ENCODE results near the gene TLE6. TPM values are rescaled to one million over a fixed set of nuclear protein-coding genes. Genes with fewer than 3 reads are reported as not detected.

The TLE6 gene
- total and polyA plus RNA-seq, 2 donors (not counting 3 experiments of a cell fraction or from before 2014, with no cell fraction given) = 1.6 to 1.9 TPM

GRCh38 chr19:3038214-3038613 lies 60.9 kb downstream of the TLE6 start:
- no peak overlapping the region for H2AFZ ChIP-seq (ENCODE audit: low read depth, low read length)
- ChIA-PET CTCF (interaction anchor here (1.0 to 1.2 kb wide), 4 partner anchors 8 to 88 kb away, joined by 3 read pairs; partner anchors contain the start of gene TLE2), POLR2A (no interaction called here)
- intact Hi-C loops (cut with micrococcal nuclease) (loop anchor here (5.0 kb wide), 1 partner anchor 801 kb away; the partner anchor contains the start of genes PLEKHJ1 and SF3A2), dilution Hi-C loops (cut with MboI; ENCODE audit: extremely low pct_ligation_motif_present, low sequenced_read_pairs) (no loop called here)
- H3K27ac ChIP-seq (ENCODE audit: insufficient read depth, low read depth, low read length) = no peak overlapping the region
- H3K4me1 ChIP-seq (ENCODE audit: control insufficient read depth, extremely low read depth, insufficient read depth, low read length) = peaks cover 12% of the 10 kb centered on the region
- H3K9ac ChIP-seq (replicated peaks; ENCODE audit: extremely low read depth, insufficient read depth, low read length) = no peak overlapping the region
- H4K20me1 ChIP-seq (replicated peaks; ENCODE audit: control insufficient read depth, extremely low read depth, insufficient read depth, low read length) = no peaks in the 10 kb centered on the region
- FAIRE-seq (no peak), DNase-seq (ENCODE audit: low read depth, low spot score) (no peak)
- H3K27me3 ChIP-seq (ENCODE audit: control insufficient read depth in 2 of 2, insufficient read depth in 2 of 2, low read length in 2 of 2) = no peaks in the 10 kb centered on the region
- H3K4me2 ChIP-seq (ENCODE audit: insufficient read depth, low read length) = no peak overlapping the region
- no TSS peak for BruUV-seq (replicated peaks)
- no peaks in the 10 kb centered on the region for H3K36me3 ChIP-seq (ENCODE audit: control insufficient read depth in 2 of 2, extremely low read depth in 1 of 2, insufficient read depth in 2 of 2, low read length in 2 of 2)
- TF ChIP-seq POLR2A (IDR thresholded peaks at IDR 0.05; ENCODE audit: low read depth, low read length) (no peak), EZH2 (IDR thresholded peaks at IDR 0.05; ENCODE audit: borderline replicate concordance, low read depth, low read length, severe bottlenecking) (no peak), CTCF (IDR thresholded peaks at IDR 0.05; ENCODE audit: extremely low read depth in 1 of 2, insufficient read depth in 1 of 2, low read depth in 1 of 2, low read length in 2 of 2) (no peak), JUN (IDR thresholded peaks at IDR 0.05; ENCODE audit: borderline replicate concordance, insufficient read depth, insufficient read length, low read depth) (no peak)
- H3K4me3 ChIP-seq (replicated peaks in 1 of 3; ENCODE audit: insufficient read depth in 1 of 3, low read depth in 1 of 3, low read length in 3 of 3) = no peak overlapping the region
- no peaks in the 10 kb centered on the region for H3K79me2 ChIP-seq (ENCODE audit: control insufficient read depth, insufficient read depth, low read length)
- H3K9me1 ChIP-seq (replicated peaks; ENCODE audit: control insufficient read depth, extremely low read depth, insufficient read depth, low read length) = no peaks in the 10 kb centered on the region
- H3K9me3 ChIP-seq (replicated peaks; ENCODE audit: control insufficient read depth, insufficient read depth, low read length) = no peaks in the 10 kb centered on the region

GRCh38 chr19:3039125-3039524 lies 61.8 kb downstream of the TLE6 start:
- Histone ChIP-seq H3K79me2 (ENCODE audit: control insufficient read depth, insufficient read depth, low read length) (no peaks in the 10 kb centered on the region), H4K20me1 (replicated peaks; ENCODE audit: control insufficient read depth, extremely low read depth, insufficient read depth, low read length) (no peaks in the 10 kb centered on the region), H3K27me3 (ENCODE audit: control insufficient read depth in 2 of 2, insufficient read depth in 2 of 2, low read length in 2 of 2) (no peaks in the 10 kb centered on the region), H3K4me1 (ENCODE audit: control insufficient read depth, extremely low read depth, insufficient read depth, low read length) (peaks cover 12% of the 10 kb centered on the region), H3K9ac (replicated peaks; ENCODE audit: extremely low read depth, insufficient read depth, low read length) (no peak overlapping the region), H3K27ac (ENCODE audit: insufficient read depth, low read depth, low read length) (no peak overlapping the region), H3K4me3 (replicated peaks in 1 of 3; ENCODE audit: insufficient read depth in 1 of 3, low read depth in 1 of 3, low read length in 3 of 3) (no peak overlapping the region), H3K4me2 (ENCODE audit: insufficient read depth, low read length) (no peak overlapping the region), H3K36me3 (ENCODE audit: control insufficient read depth in 2 of 2, extremely low read depth in 1 of 2, insufficient read depth in 2 of 2, low read length in 2 of 2) (no peaks in the 10 kb centered on the region), H3K9me1 (replicated peaks; ENCODE audit: control insufficient read depth, extremely low read depth, insufficient read depth, low read length) (no peaks in the 10 kb centered on the region), H3K9me3 (replicated peaks; ENCODE audit: control insufficient read depth, insufficient read depth, low read length) (no peaks in the 10 kb centered on the region), H2AFZ (ENCODE audit: low read depth, low read length) (no peak overlapping the region)
- FAIRE-seq (no peak), DNase-seq (ENCODE audit: low read depth, low spot score) (no peak)
- intact Hi-C loops (cut with micrococcal nuclease) = loop anchor here (5.0 kb wide), 1 partner anchor 802 kb away; the partner anchor contains the start of genes PLEKHJ1 and SF3A2
- dilution Hi-C loops (cut with MboI; ENCODE audit: extremely low pct_ligation_motif_present, low sequenced_read_pairs) = no loop called here
- BruUV-seq (replicated peaks) = no TSS peak
- TF ChIP-seq JUN (IDR thresholded peaks at IDR 0.05; ENCODE audit: borderline replicate concordance, insufficient read depth, insufficient read length, low read depth) (no peak), GATA2 (IDR thresholded peaks at IDR 0.05; ENCODE audit: insufficient read depth, insufficient read length, low read depth, low read length) (no peak), CTCF (IDR thresholded peaks at IDR 0.05; ENCODE audit: extremely low read depth in 1 of 2, insufficient read depth in 1 of 2, low read depth in 1 of 2, low read length in 2 of 2) (no peak), FOS (IDR thresholded peaks at IDR 0.05; ENCODE audit: borderline replicate concordance, insufficient read depth, low read length) (no peak), EZH2 (IDR thresholded peaks at IDR 0.05; ENCODE audit: borderline replicate concordance, low read depth, low read length, severe bottlenecking) (no peak), POLR2A (IDR thresholded peaks at IDR 0.05; ENCODE audit: low read depth, low read length) (no peak), MYC (IDR thresholded peaks at IDR 0.05; ENCODE audit: low read depth, low read length) (no peak), POLR2AphosphoS5 (IDR thresholded peaks at IDR 0.05; ENCODE audit: insufficient read depth, low read depth, low read length) (no peak)
- TF ChIP-seq, protein P1, sequence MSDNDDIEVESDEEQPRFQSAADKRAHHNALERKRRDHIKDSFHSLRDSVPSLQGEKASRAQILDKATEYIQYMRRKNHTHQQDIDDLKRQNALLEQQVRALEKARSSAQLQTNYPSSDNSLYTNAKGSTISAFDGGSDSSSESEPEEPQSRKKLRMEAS (IDR thresholded peaks at IDR 0.05; ENCODE audit: insufficient read depth, insufficient read length) = no peak
- POLR2A ChIA-PET = no interaction called here
- CTCF ChIA-PET = interaction anchor here (0.7 to 0.8 kb wide), 2 partner anchors 77 to 88 kb away, joined by 3 read pairs; no protein-coding TSS in a partner anchor

Measured in endothelial cell of umbilical vein (primary cell).